Astrocyte of the cerebellum (primary cell): ENCODE results near the gene OR5P2.

Source experiments
- DNase-seq: peaks from one replicate; pipeline ENCODE4 v3.0.0-alpha.2; 2011; ENCODE audit warnings: low read depth
- H3K4me3 ChIP-seq: 2 replicates; pipeline ENCODE4 v1.5.1; 2011; ENCODE audit warnings: mild to moderate bottlenecking, low read depth, low read length, moderate library complexity
- in situ Hi-C: cut with HindIII; loops from 2 replicates; pipeline ENCODE4 v1.10.0; 2017; ENCODE audit warnings: low sequenced_read_pairs
- TF ChIP-seq, protein P1 (sequence below): IDR thresholded peaks from 2 replicates; pipeline ENCODE4 v1.5.1; 2012; ENCODE audit warnings: low read length, low read depth, moderate library complexity, mild to moderate bottlenecking; ENCODE audit errors: missing control alignments

Gene OR5P2, protein sequence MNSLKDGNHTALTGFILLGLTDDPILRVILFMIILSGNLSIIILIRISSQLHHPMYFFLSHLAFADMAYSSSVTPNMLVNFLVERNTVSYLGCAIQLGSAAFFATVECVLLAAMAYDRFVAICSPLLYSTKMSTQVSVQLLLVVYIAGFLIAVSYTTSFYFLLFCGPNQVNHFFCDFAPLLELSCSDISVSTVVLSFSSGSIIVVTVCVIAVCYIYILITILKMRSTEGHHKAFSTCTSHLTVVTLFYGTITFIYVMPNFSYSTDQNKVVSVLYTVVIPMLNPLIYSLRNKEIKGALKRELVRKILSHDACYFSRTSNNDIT

GRCh38 chr11:7796842-7797241 lies at the start of gene OR5P2:
Gene OR5P2, minus strand, starts transcription at chr11:7796942. Its CDS starts 0 bp downstream, at chr11:7796942.
- in situ Hi-C loops: no loop called here

GRCh38 chr11:7846003-7846402 lies 49.3 kb upstream of the OR5P2 start:
- TF ChIP-seq, protein P1, sequence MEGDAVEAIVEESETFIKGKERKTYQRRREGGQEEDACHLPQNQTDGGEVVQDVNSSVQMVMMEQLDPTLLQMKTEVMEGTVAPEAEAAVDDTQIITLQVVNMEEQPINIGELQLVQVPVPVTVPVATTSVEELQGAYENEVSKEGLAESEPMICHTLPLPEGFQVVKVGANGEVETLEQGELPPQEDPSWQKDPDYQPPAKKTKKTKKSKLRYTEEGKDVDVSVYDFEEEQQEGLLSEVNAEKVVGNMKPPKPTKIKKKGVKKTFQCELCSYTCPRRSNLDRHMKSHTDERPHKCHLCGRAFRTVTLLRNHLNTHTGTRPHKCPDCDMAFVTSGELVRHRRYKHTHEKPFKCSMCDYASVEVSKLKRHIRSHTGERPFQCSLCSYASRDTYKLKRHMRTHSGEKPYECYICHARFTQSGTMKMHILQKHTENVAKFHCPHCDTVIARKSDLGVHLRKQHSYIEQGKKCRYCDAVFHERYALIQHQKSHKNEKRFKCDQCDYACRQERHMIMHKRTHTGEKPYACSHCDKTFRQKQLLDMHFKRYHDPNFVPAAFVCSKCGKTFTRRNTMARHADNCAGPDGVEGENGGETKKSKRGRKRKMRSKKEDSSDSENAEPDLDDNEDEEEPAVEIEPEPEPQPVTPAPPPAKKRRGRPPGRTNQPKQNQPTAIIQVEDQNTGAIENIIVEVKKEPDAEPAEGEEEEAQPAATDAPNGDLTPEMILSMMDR: no peak
- DNase-seq: no peak
- in situ Hi-C loops: no loop called here
- no peak overlapping the region for H3K4me3 ChIP-seq

More at GRCh38 chr11:7796842-7797241, at the start of gene OR5P2:
- no peak within 1 kb of the TSS for H3K4me3 ChIP-seq
- TF ChIP-seq, protein P1: no peak
- DNase-seq: no peak

- TF ChIP-seq, protein P1: no peak
- DNase-seq: no peak
- no peak overlapping the region for H3K4me3 ChIP-seq
- in situ Hi-C loops: no loop called here
Observed at GRCh38 chr11:7844986-7845385, 48.2 kb upstream of the OR5P2 start.

DNA sequence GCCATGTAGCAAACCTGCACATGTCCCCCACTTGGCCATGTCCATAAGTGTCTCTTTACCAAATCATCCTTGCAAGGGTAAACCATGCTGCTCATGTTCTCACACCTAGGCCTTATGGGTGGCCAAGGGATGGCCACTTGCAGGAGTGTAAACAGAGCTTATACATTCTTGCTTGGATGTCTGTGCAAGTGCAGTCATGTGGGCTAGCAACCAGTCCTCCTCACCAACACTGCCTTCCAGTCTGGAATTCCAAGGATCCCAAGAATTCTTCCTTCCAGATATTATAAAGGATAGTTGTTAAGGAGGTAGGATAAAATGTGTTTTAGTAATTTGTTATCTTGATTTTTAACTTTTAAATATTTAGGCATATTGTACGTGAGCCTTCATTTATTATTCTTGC lies 47.8 kb upstream of the OR5P2 start:
- TF ChIP-seq, protein P1: no peak
- in situ Hi-C loops: no loop called here
- DNase-seq: no peak
- H3K4me3 ChIP-seq: no peak overlapping the region

GRCh38 chr11:7840578-7840977 lies 43.8 kb upstream of the OR5P2 start:
- H3K4me3 ChIP-seq: no peak overlapping the region
- in situ Hi-C loops: no loop called here
- TF ChIP-seq, protein P1: no peak
- DNase-seq: no peak

- TF ChIP-seq, protein P1: no peak
- no peak for DNase-seq
- in situ Hi-C loops: no loop called here
- H3K4me3 ChIP-seq: no peak overlapping the region
Observed at GRCh38 chr11:7833527-7833926, 36.8 kb upstream of the OR5P2 start.
